Ovary (tissue), 9 donors: ENCODE data around the gene CERS6. TPM values are rescaled to one million over a fixed set of nuclear protein-coding genes. Genes with fewer than 3 reads are reported as not detected.

Experiments
- DNase-seq, 5 donors: peaks; one replicate each; pipeline ENCODE4 v3.0.0-alpha.2; 2019 to 2020
- H3K27ac ChIP-seq, 2 donors: fragments of 200-600 bp; one replicate each; pipeline versions ENCODE4 v1.5.1 to v1.8.0; 2019 to 2022
- H3K27me3 ChIP-seq: fragments of 200-600 bp; one replicate; pipeline ENCODE4 v1.8.0; 2022
- H3K36me3 ChIP-seq: fragments of 200-600 bp; sonication (generic); one replicate; pipeline ENCODE4 v1.5.1; 2019
- H3K4me1 ChIP-seq: one replicate; pipeline ENCODE4 v1.8.1; 2013; ENCODE audit warnings: mild to moderate bottlenecking, moderate library complexity; ENCODE audit not compliant: insufficient read depth
- H3K4me3 ChIP-seq: fragments of 200-600 bp; sonication (generic); one replicate; pipeline ENCODE4 v1.5.1; 2017
- H3K9me3 ChIP-seq, 2 donors: fragments of 200-600 bp in 1 of 2; sonication (generic) in 1 of 2; one replicate each; pipeline versions ENCODE4 v1.5.1 to v1.8.1; 2013 to 2019; ENCODE audit warnings: mild to moderate bottlenecking in 1 of 2, moderate library complexity in 1 of 2
- CTCF ChIP-seq, 3 donors: fragments of 450-650 bp in 2 of 3; fragments of 200-600 bp in 1 of 3; IDR thresholded peaks; one replicate each; pipeline versions ENCODE4 v1.5.1 to v1.8.0; 2016 to 2022; ENCODE audit warnings: antibody characterized with exemption in 3 of 3, mild to moderate bottlenecking in 1 of 3
- EP300 ChIP-seq: sonication (generic); formaldehyde crosslinking; IDR thresholded peaks from one replicate; pipeline ENCODE4 v1.6.1; 2017; ENCODE audit warnings: antibody characterized with exemption
- POLR2A ChIP-seq: fragments of 450-650 bp; IDR thresholded peaks from one replicate; pipeline ENCODE4 v1.6.1; 2017; ENCODE audit warnings: antibody characterized with exemption, mild to moderate bottlenecking, moderate library complexity
- WGBS, 3 donors: extraction: QIAGEN DNeasy Blood & Tissue Kit in 1 of 3; methylation state at CpG; one replicate each; pipeline versions ENCODE4 v1.1.5 to v1.1.7; 2013 to 2017; 5-methylcytosine and 5-hydroxymethylcytosine counted together
- intact Hi-C, 4 donors: fragments of 100-400 bp; cut with DNase I; formaldehyde crosslinking; loops; one replicate each; pipeline versions ENCODE4 v1.11.0 to v1.15.1; 2022 to 2023
- polyA plus RNA-seq, 2 donors: library from polyadenylated mRNA; stranded (reverse); fragments of 200-250 nt in 1 of 2; fragments of 350-450 nt in 1 of 2; fragmentation: Illumina TruSeq in 1 of 2; extraction: RNeasy Lipid Tissue Mini Kit (QIAGEN cat#74804) in 1 of 2; gene quantifications; one replicate each; pipeline ENCODE4 v1.2.3, GENCODE V29; 2013 to 2014
- total RNA-seq, 7 donors: library from RNA; depleted of rRNA in 2 of 7; stranded (reverse); fragments of >200 nt in 2 of 7; fragmentation: NEBNext Ultra II Directional in 3 of 7; extraction: Animal tissue kit (Norgen Biotek cat#: 25700) in 3 of 7; gene quantifications; one replicate each; pipeline versions ENCODE4 v1.1.0 to v1.2.4, GENCODE V29; 2016 to 2023
- donor health status: DM: no; HTN: no; CAD: no; lungs with moderate emphysema.
- donor health status: DM: no; HTN: no; CAD: no.
- donor health status: Bipolar disorder and iron deficiency.
- donor health status: DM: yes; HTN: yes; CAD: no.
- donor health status: DM: no; HTN: no; CAD: no.
- donor health status: DM: yes; HTN: yes; CAD: no.

CERS6 gene
- total and polyA plus RNA-seq, 9 donors = 11.5 to 30.8 (median 24.9) TPM

GRCh38 chr2:168775837-168776236 is 319.8 kb downstream of the CERS6 start:
- H3K4me3 ChIP-seq = no peak overlapping the region
- WGBS, 3 donors = 0% methylated on average over 1 of the region's 1 CpG
- DNase-seq = no peak
- H3K36me3 ChIP-seq = no peaks in the 10 kb centered on the region
- H3K27ac ChIP-seq = no peak overlapping the region
- no peaks in the 10 kb centered on the region for H3K4me1 ChIP-seq
- TF ChIP-seq POLR2A (no peak), EP300 (no peak), CTCF (IDR thresholded peaks at IDR 0.05) (no peak)
- no peaks in the 10 kb centered on the region for H3K27me3 ChIP-seq
- no peaks in the 10 kb centered on the region for H3K9me3 ChIP-seq
- intact Hi-C loops = loop anchor here in 1 of 4 donors (10.0 kb wide), 1 partner anchor 139 kb away; no protein-coding TSS in a partner anchor

- Histone ChIP-seq H3K4me3 (no peak overlapping the region), H3K27me3 (no peaks in the 10 kb centered on the region), H3K9me3 (no peaks in the 10 kb centered on the region), H3K4me1 (no peaks in the 10 kb centered on the region), H3K27ac (no peak overlapping the region), H3K36me3 (no peaks in the 10 kb centered on the region)
- DNase-seq = no peak
- intact Hi-C loops = no loop called here
- TF ChIP-seq EP300 = no peak
- TF ChIP-seq POLR2A = no peak
- no peak for TF ChIP-seq CTCF (IDR thresholded peaks at IDR 0.05)
- WGBS, 3 donors = 85 to 94% (median 93%) methylated on average over 1 of the region's 1 CpG
Observed at GRCh38 chr2:168780669-168781071, 324.6 kb downstream of the CERS6 start.

GRCh38 chr2:168781191-168781817 is 325.2 kb downstream of the CERS6 start:
- TF ChIP-seq POLR2A (no peak), EP300 (no peak), CTCF (IDR thresholded peaks at IDR 0.05) (no peak)
- Histone ChIP-seq H3K36me3 (no peaks in the 10 kb centered on the region), H3K4me1 (no peaks in the 10 kb centered on the region), H3K9me3 (no peaks in the 10 kb centered on the region), H3K4me3 (no peak overlapping the region), H3K27ac (no peak overlapping the region), H3K27me3 (no peaks in the 10 kb centered on the region)
- WGBS, 3 donors = 89 to 95% (median 91%) methylated on average over 2 of the region's 2 CpGs
- no peak for DNase-seq
- intact Hi-C loops = no loop called here

- no peaks in the 10 kb centered on the region for H3K36me3 ChIP-seq
- 95 to 98% (median 96%) methylated on average over 4 of the region's 4 CpGs for WGBS, 3 donors
- no peaks in the 10 kb centered on the region for H3K27me3 ChIP-seq
- DNase-seq = no peak
- intact Hi-C loops = no loop called here
- H3K27ac ChIP-seq = no peak overlapping the region
- TF ChIP-seq EP300 (no peak), CTCF (IDR thresholded peaks at IDR 0.05) (no peak), POLR2A (no peak)
- no peaks in the 10 kb centered on the region for H3K9me3 ChIP-seq
- no peak overlapping the region for H3K4me3 ChIP-seq
- no peaks in the 10 kb centered on the region for H3K4me1 ChIP-seq
Observed at GRCh38 chr2:168782271-168782670, 326.2 kb downstream of the CERS6 start.
